PC-9 (cell line): Measurements from ENCODE around the gene AKAP5. TPM values are rescaled to one million over a fixed set of nuclear protein-coding genes. Genes with fewer than 3 reads are reported as not detected.

Experiments
- BruUV-seq: library from RNA; stranded (reverse); fragments of 400-500 nt; replicated peaks from 2 replicates; lab custom pipeline; 2021; lab: Mats Ljungman, UMichigan
- CTCF ChIA-PET: fragments of 300-600 bp; sonication (Branson Sonifier 250); formaldehyde crosslinking; loops from one replicate; lab custom pipeline; 2022; ENCODE audit warnings: antibody characterized with exemption; lab: Charles Lee
- POLR2A ChIA-PET: fragments of 300-600 bp; sonication (Branson Sonifier 250); formaldehyde crosslinking; loops from one replicate; lab custom pipeline; 2022; ENCODE audit warnings: antibody characterized with exemption; ENCODE audit not compliant: unreplicated experiment; lab: Charles Lee
- DNase-seq, 2 experiments: peaks; one replicate each; pipeline versions ENCODE4 v3.0.0 to v3.0.0-alpha.2; 2015 to 2022; ENCODE audit warnings: mixed read lengths in 1 of 2
- H2AFZ ChIP-seq: fragments of 200-600 bp; sonication (generic); 2 replicates; pipeline ENCODE4 v1.8.1; 2017; ENCODE audit warnings: antibody characterized with exemption
- H3F3A ChIP-seq: fragments of 200-600 bp; sonication (generic); 2 replicates; pipeline ENCODE4 v1.8.1; 2017; ENCODE audit warnings: antibody characterized with exemption, mild to moderate bottlenecking, low read depth; ENCODE audit not compliant: insufficient read depth
- H3K27ac ChIP-seq: fragments of 200-600 bp; sonication (generic); 2 replicates; pipeline ENCODE4 v1.6.1; 2016; ENCODE audit warnings: mixed run types
- H3K27me3 ChIP-seq: fragments of 200-600 bp; sonication (generic); 2 replicates; pipeline ENCODE4 v1.6.1; 2016; ENCODE audit warnings: low read depth, mixed run types; ENCODE audit not compliant: insufficient read depth
- H3K36me3 ChIP-seq: fragments of 200-600 bp; sonication (generic); 2 replicates; pipeline ENCODE4 v1.6.1; 2016; ENCODE audit warnings: low read depth, mixed run types
- H3K4me1 ChIP-seq: fragments of 200-600 bp; sonication (generic); replicated peaks from 2 replicates; pipeline ENCODE4 v1.6.1; 2016; ENCODE audit warnings: mixed run types; ENCODE audit not compliant: insufficient read depth
- H3K4me2 ChIP-seq: fragments of 200-600 bp; sonication (generic); 2 replicates; pipeline ENCODE4 v1.6.1; 2017; ENCODE audit warnings: mixed run types
- H3K4me3 ChIP-seq: fragments of 200-600 bp; sonication (generic); 2 replicates; pipeline ENCODE4 v1.6.1; 2016; ENCODE audit warnings: mixed run types
- H3K79me2 ChIP-seq: fragments of 200-600 bp; sonication (generic); 2 replicates; pipeline ENCODE4 v1.6.1; 2017; ENCODE audit warnings: low read depth, mixed run types
- H3K9me2 ChIP-seq: fragments of 200-600 bp; sonication (generic); 2 replicates; pipeline ENCODE4 v1.8.1; 2017; ENCODE audit warnings: mild to moderate bottlenecking; ENCODE audit not compliant: insufficient read depth
- H3K9me3 ChIP-seq: fragments of 200-600 bp; sonication (generic); 2 replicates; pipeline ENCODE4 v1.8.1; 2016; ENCODE audit warnings: low read depth; ENCODE audit not compliant: insufficient read depth
- H4K20me1 ChIP-seq: fragments of 200-600 bp; sonication (generic); 2 replicates; pipeline ENCODE4 v1.8.1; 2017; ENCODE audit not compliant: insufficient read depth
- CTCF ChIP-seq: fragments of 200-600 bp; sonication (generic); conservative IDR thresholded peaks from 2 replicates; pipeline ENCODE4 v1.6.1; 2017; ENCODE audit warnings: mixed run types, antibody characterized with exemption, mild to moderate bottlenecking, moderate library complexity
- EZH2 ChIP-seq: fragments of 200-600 bp; sonication (generic); IDR thresholded peaks from 2 replicates; pipeline ENCODE4 v1.8.0; 2017; ENCODE audit warnings: antibody characterized with exemption, low read depth
- intact Hi-C: fragments of 100-400 bp; cut with micrococcal nuclease; formaldehyde crosslinking; loops from one replicate; pipeline ENCODE4 v1.10.0; 2022; ENCODE audit not compliant: unreplicated experiment
- total RNA-seq: library from RNA; stranded (reverse); gene quantifications from 2 replicates; pipeline ENCODE4 v1.2.3, GENCODE V29; 2021

Gene AKAP5
- total RNA-seq, 1 experiment from 2014 or later, result 0.72 TPM

DNA sequence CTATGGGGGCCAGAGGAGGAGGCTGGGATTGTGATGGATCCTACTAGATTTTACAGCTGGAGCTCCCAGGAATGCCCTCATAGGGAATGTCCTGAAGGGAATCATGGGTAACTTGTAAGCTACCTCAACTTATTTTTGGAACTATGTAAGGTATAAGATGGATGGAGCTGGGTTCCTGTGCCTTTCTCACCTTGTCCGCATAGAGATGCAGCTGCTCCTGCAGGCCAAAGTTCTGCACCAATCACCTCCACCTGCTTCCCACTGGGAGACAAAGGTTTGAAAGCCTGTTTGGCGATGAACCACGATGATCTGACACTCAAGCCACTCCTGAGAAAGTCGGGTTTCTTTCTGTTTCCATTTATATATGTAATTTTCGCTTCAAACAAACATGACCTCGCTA lies 648 bp upstream of the AKAP5 start:
- Histone ChIP-seq H3K27ac (no peak overlapping the region), H3K36me3 (no peaks in the 10 kb centered on the region), H3K27me3 (no peaks in the 10 kb centered on the region), H3K4me3 (peak overlapping the region; percentile 65), H3K4me1 (peaks cover 7% of the 10 kb centered on the region; the same call in 1 of the 2 replicates), H3K79me2 (no peaks in the 10 kb centered on the region), H3F3A (peaks cover 34% of the 10 kb centered on the region; the same call in 1 of the 2 replicates), H3K9me3 (no peaks in the 10 kb centered on the region), H3K4me2 (peak overlapping the region; percentile 94), H4K20me1 (no peaks in the 10 kb centered on the region), H3K9me2 (no peaks in the 10 kb centered on the region), H2AFZ (peak overlapping the region; percentile 83)
- ChIA-PET POLR2A (interaction anchor here (0.6 kb wide), 1 partner anchor 30 kb away, joined by 8 read pairs; no protein-coding TSS in a partner anchor), CTCF (no interaction called here)
- intact Hi-C loops, result no loop called here
- DNase-seq, result no peak
- no peak for TF ChIP-seq CTCF
- no peak for TF ChIP-seq EZH2
- BruUV-seq, result no TSS peak

GRCh38 chr14:64465831-64466554 lies 694 bp downstream of the AKAP5 start:
- BruUV-seq, result no TSS peak
- Histone ChIP-seq H3K4me1 (peaks cover 7% of the 10 kb centered on the region; the same call in 1 of the 2 replicates), H3K27ac (no peak overlapping the region), H3K9me3 (no peaks in the 10 kb centered on the region), H3K4me2 (peak overlapping the region; percentile 94), H3F3A (peaks cover 34% of the 10 kb centered on the region; the same call in 1 of the 2 replicates), H3K79me2 (no peaks in the 10 kb centered on the region), H4K20me1 (no peaks in the 10 kb centered on the region), H3K4me3 (peak overlapping the region; percentile 65; the same call in 1 of the 2 replicates), H3K36me3 (no peaks in the 10 kb centered on the region), H2AFZ (no peak overlapping the region), H3K27me3 (no peaks in the 10 kb centered on the region), H3K9me2 (no peaks in the 10 kb centered on the region)
- TF ChIP-seq CTCF (no peak), EZH2 (no peak)
- DNase-seq, result no peak
- ChIA-PET POLR2A (interaction anchor here (0.6 kb wide), 1 partner anchor 74 kb away, joined by 3 read pairs; the partner anchor contains the start of gene HSPA2), CTCF (no interaction called here)
- intact Hi-C loops, result no loop called here

DNA sequence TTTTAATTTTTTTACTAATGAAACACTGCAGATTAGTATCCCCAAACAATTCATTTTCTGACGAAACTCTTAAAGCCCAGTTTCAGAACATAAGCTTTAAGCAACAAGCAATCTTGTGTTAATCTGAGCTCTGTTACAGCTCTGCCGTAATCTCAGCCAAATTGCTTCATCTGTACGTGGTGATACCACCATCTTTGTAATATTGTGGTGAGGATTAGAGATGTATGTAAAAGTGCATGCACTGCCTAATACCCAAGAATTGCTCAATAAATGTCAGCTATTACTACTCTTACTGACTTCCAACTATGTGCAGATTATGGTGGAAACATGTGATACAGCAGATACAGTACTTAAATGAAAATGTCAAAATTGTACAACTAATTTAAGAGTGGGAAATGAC lies 1.8 kb downstream of the AKAP5 start:
- Histone ChIP-seq H3K4me3 (no peak overlapping the region), H3K4me1 (peaks cover 7% of the 10 kb centered on the region; the same call in 1 of the 2 replicates), H3K27ac (no peak overlapping the region), H4K20me1 (no peaks in the 10 kb centered on the region), H3K4me2 (no peak overlapping the region), H3K79me2 (no peaks in the 10 kb centered on the region), H2AFZ (no peak overlapping the region), H3F3A (peaks cover 33% of the 10 kb centered on the region; the same call in 1 of the 2 replicates), H3K9me3 (no peaks in the 10 kb centered on the region), H3K27me3 (no peaks in the 10 kb centered on the region), H3K36me3 (no peaks in the 10 kb centered on the region), H3K9me2 (no peaks in the 10 kb centered on the region)
- TF ChIP-seq CTCF (no peak), EZH2 (no peak)
- POLR2A ChIA-PET, result interaction anchor here (0.7 kb wide), 1 partner anchor 80 kb away, joined by 3 read pairs; no protein-coding TSS in a partner anchor
- BruUV-seq, result no TSS peak
- intact Hi-C loops, result no loop called here
- DNase-seq, result no peak
- CTCF ChIA-PET, result no interaction called here
